Mesenchymal stem cell (in vitro differentiated cells and primary cell): Measurements from ENCODE around the gene ZEB2.

Experiments
- DNase-seq: peaks from one replicate; pipeline ENCODE4 v3.0.0-alpha.2; 2013
- H2AFZ ChIP-seq: one replicate; pipeline ENCODE4 v1.6.1; 2013; ENCODE audit warnings: low read depth, mild to moderate bottlenecking, control low read depth, inconsistent platforms, low read length, moderate library complexity
- H2AK5ac ChIP-seq: 2 replicates; pipeline ENCODE4 v1.6.1; 2013; ENCODE audit warnings: low read length, moderate library complexity, mild to moderate bottlenecking, inconsistent platforms; ENCODE audit not compliant: severe bottlenecking
- H2BK120ac ChIP-seq: one replicate; pipeline ENCODE4 v1.6.1; 2013; ENCODE audit warnings: low read depth, mild to moderate bottlenecking, inconsistent platforms, low read length, moderate library complexity
- H2BK12ac ChIP-seq, 2 experiments: one replicate each; pipeline ENCODE4 v1.6.1; 2013; ENCODE audit warnings: inconsistent platforms in 2 of 2, low read length in 2 of 2, mild to moderate bottlenecking in 2 of 2, moderate library complexity in 2 of 2, control low read depth in 1 of 2
- H2BK15ac ChIP-seq: one replicate; pipeline ENCODE4 v1.6.1; 2013; ENCODE audit warnings: mild to moderate bottlenecking, low read depth, inconsistent platforms; ENCODE audit not compliant: poor library complexity, severe bottlenecking
- H2BK5ac ChIP-seq: 2 replicates; pipeline ENCODE4 v1.6.1; 2013; ENCODE audit warnings: low read depth, mild to moderate bottlenecking, low read length, control low read depth, inconsistent platforms; ENCODE audit not compliant: poor library complexity, severe bottlenecking
- H3K14ac ChIP-seq, 2 experiments: one replicate each; pipeline ENCODE4 v1.6.1; 2013; ENCODE audit warnings: inconsistent platforms in 2 of 2, low read length in 2 of 2, control low read depth in 1 of 2, mild to moderate bottlenecking in 1 of 2, moderate library complexity in 1 of 2
- H3K18ac ChIP-seq, 2 experiments: one replicate each; pipeline ENCODE4 v1.6.1; 2013; ENCODE audit warnings: inconsistent platforms in 2 of 2, low read length in 2 of 2, control low read depth in 1 of 2, low read depth in 1 of 2, mild to moderate bottlenecking in 1 of 2
- H3K23ac ChIP-seq, 2 experiments: one replicate each; pipeline ENCODE4 v1.6.1; 2013; ENCODE audit warnings: inconsistent platforms in 2 of 2, low read length in 2 of 2, mild to moderate bottlenecking in 2 of 2, moderate library complexity in 2 of 2, control low read depth in 1 of 2
- H3K27ac ChIP-seq: 2 replicates; pipeline ENCODE4 v1.5.1; 2013; ENCODE audit warnings: mild to moderate bottlenecking, moderate library complexity, low read length, control low read depth, inconsistent platforms; ENCODE audit not compliant: poor library complexity, severe bottlenecking
- H3K27me3 ChIP-seq, 2 experiments: 2 replicates each; pipeline versions ENCODE4 v1.6.1 to v1.7.0; 2013; ENCODE audit warnings: low read length in 2 of 2, mild to moderate bottlenecking in 2 of 2, moderate library complexity in 2 of 2, control low read depth in 1 of 2, inconsistent platforms in 1 of 2; ENCODE audit not compliant: control insufficient read depth in 1 of 2, insufficient read depth in 1 of 2
- H3K36me3 ChIP-seq, 2 experiments: 2 replicates each; pipeline versions ENCODE4 v1.6.1 to v1.7.0; 2013; ENCODE audit warnings: low read length in 2 of 2, control low read depth in 1 of 2, inconsistent platforms in 1 of 2, low read depth in 1 of 2, mild to moderate bottlenecking in 1 of 2; ENCODE audit not compliant: insufficient read depth in 2 of 2, control insufficient read depth in 1 of 2
- H3K4ac ChIP-seq, 2 experiments: one replicate each; pipeline ENCODE4 v1.6.1; 2013; ENCODE audit warnings: inconsistent platforms in 2 of 2, low read length in 2 of 2, mild to moderate bottlenecking in 2 of 2, moderate library complexity in 2 of 2, control low read depth in 1 of 2, low read depth in 1 of 2
- H3K4me1 ChIP-seq: 2 replicates; pipeline ENCODE4 v1.6.1; 2013; ENCODE audit warnings: low read depth, low read length, control low read depth; ENCODE audit not compliant: control insufficient read depth, insufficient read depth
- H3K4me2 ChIP-seq: 2 replicates; pipeline ENCODE4 v1.6.1; 2013; ENCODE audit warnings: low read length, mild to moderate bottlenecking, inconsistent platforms; ENCODE audit not compliant: poor library complexity, severe bottlenecking
- H3K4me3 ChIP-seq, 2 experiments: 2 replicates each; pipeline versions ENCODE4 v1.5.1 to v1.7.0; 2013; ENCODE audit warnings: low read length in 2 of 2, mild to moderate bottlenecking in 2 of 2, control low read depth in 1 of 2, low read depth in 1 of 2; ENCODE audit not compliant: insufficient read depth in 1 of 2
- H3K79me1 ChIP-seq: replicated peaks from 2 replicates; pipeline ENCODE4 v1.6.1; 2013; ENCODE audit warnings: mild to moderate bottlenecking, control low read depth, low read length, inconsistent platforms; ENCODE audit not compliant: poor library complexity, severe bottlenecking
- H3K9ac ChIP-seq: 2 replicates; pipeline ENCODE4 v1.7.0; 2013; ENCODE audit warnings: mild to moderate bottlenecking, low read length, moderate library complexity
- H3K9me3 ChIP-seq: 2 replicates; pipeline ENCODE4 v1.7.0; 2013; ENCODE audit warnings: mild to moderate bottlenecking, low read length; ENCODE audit not compliant: control insufficient read depth
- H4K8ac ChIP-seq: one replicate; pipeline ENCODE4 v1.6.1; 2013; ENCODE audit warnings: inconsistent platforms, mild to moderate bottlenecking, low read length, moderate library complexity
- H4K91ac ChIP-seq: one replicate; pipeline ENCODE4 v1.6.1; 2013; ENCODE audit warnings: mild to moderate bottlenecking, low read length, inconsistent platforms
- WGBS: methylation state at CpG from one replicate; pipeline ENCODE4 v1.1.7; 2013; ENCODE audit warnings: mixed read lengths; 5-methylcytosine and 5-hydroxymethylcytosine counted together

Gene ZEB2

DNA sequence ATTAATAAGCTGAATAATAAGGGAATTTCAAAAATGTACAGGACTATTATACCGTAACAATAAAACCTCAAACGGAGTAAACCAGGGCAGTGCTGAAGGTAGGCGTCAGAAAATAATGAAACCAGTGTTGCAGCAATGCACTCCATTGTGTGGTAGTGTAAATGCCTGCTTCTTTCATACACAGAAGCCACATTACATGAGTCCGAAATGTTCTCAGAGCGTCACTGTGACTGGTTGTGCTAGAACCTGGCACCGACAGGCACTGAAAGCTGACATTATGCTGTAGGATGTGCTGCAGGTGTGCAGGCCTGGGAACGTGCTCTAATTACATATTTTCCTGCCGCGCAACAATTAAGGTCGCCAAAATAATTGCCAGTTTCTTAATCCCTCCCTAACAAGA, 53.3 kb downstream of the ZEB2 start:
- no peak for DNase-seq
- Histone ChIP-seq H4K91ac (no peak overlapping the region), H3K18ac (no peak overlapping the region), H3K36me3 (peaks cover 0 to 44% of the 10 kb centered on the region in 2 experiments), H3K79me1 (peaks cover 13% of the 10 kb centered on the region), H3K4me2 (no peak overlapping the region), H2BK15ac (no peak overlapping the region), H3K4ac (peak overlapping the region in 1 of 2 experiments; percentile 24), H2AK5ac (no peak overlapping the region), H3K23ac (no peak overlapping the region), H3K4me1 (peaks cover 4% of the 10 kb centered on the region), H2BK120ac (no peak overlapping the region), H3K27ac (no peak overlapping the region), H3K4me3 (no peak overlapping the region), H3K9me3 (no peaks in the 10 kb centered on the region), H3K27me3 (no peaks in the 10 kb centered on the region), H2AFZ (no peak overlapping the region), H3K14ac (no peak overlapping the region), H2BK5ac (no peak overlapping the region), H2BK12ac (no peak overlapping the region), H4K8ac (no peak overlapping the region), H3K9ac (no peak overlapping the region)
- WGBS = 97% methylated on average over 5 of the region's 10 CpGs

DNA sequence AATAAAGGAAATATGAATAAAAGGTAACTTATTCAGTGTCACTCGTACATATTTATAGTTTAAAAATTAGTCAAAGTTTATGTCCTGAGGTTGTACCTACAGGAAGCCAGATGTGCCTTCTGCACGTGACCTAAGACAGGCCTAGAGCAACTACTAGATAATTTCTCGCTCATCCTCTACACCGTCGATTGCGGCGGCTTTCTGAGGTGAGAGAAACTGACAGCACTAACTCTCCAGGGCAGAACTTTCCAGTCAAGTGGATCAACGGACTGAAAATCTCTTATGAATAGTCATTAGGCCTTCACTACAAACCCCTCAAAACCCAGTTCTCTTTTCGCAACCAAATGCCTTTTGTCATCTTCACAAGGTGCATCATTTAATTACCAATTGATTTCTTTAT, 54.2 kb downstream of the ZEB2 start:
- no peak overlapping the region for H4K91ac ChIP-seq
- H2BK5ac ChIP-seq = no peak overlapping the region
- no peaks in the 10 kb centered on the region for H3K27me3 ChIP-seq
- no peak overlapping the region for H2AK5ac ChIP-seq
- no peak overlapping the region for H3K4me2 ChIP-seq
- H3K9ac ChIP-seq = no peak overlapping the region
- H3K79me1 ChIP-seq = peaks cover 13% of the 10 kb centered on the region
- no peak overlapping the region for H3K4ac ChIP-seq
- peaks cover 4% of the 10 kb centered on the region for H3K4me1 ChIP-seq
- peaks cover 0 to 44% of the 10 kb centered on the region in 2 experiments for H3K36me3 ChIP-seq
- no peak overlapping the region for H4K8ac ChIP-seq
- no peaks in the 10 kb centered on the region for H3K9me3 ChIP-seq
- no peak overlapping the region for H3K18ac ChIP-seq
- no peak overlapping the region for H2BK15ac ChIP-seq
- DNase-seq = no peak
- no peak overlapping the region for H3K14ac ChIP-seq
- no peak overlapping the region for H3K27ac ChIP-seq
- no peak overlapping the region for H2AFZ ChIP-seq
- no peak overlapping the region for H2BK120ac ChIP-seq
- no peak overlapping the region for H3K23ac ChIP-seq
- WGBS = 96% methylated on average over 8 of the region's 9 CpGs
- no peak overlapping the region for H3K4me3 ChIP-seq
- no peak overlapping the region for H2BK12ac ChIP-seq

DNA sequence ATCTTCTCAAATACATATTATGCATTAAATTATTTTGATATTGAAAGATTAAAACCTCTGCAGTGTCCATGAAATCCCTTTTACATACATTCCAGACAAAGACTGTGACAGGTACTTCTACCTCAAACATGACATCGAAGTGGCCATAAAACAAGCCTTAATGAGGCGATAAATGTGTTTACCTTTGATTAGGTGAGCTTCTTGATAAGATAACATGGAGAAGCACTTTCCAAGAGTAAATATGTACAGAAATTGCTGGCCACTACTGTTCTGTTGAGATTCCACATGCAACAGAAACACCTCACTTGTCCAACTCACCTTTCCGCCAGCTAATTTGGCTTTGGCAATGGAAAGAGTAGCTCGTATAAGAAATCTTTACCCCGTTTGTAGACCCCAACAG, 55.2 kb downstream of the ZEB2 start:
- no peak overlapping the region for H2BK15ac ChIP-seq
- H2AFZ ChIP-seq = no peak overlapping the region
- H2BK120ac ChIP-seq = no peak overlapping the region
- H2AK5ac ChIP-seq = no peak overlapping the region
- H3K79me1 ChIP-seq = peaks cover 13% of the 10 kb centered on the region
- H3K9ac ChIP-seq = no peak overlapping the region
- DNase-seq = no peak
- no peak overlapping the region for H3K14ac ChIP-seq
- no peak overlapping the region for H4K91ac ChIP-seq
- H3K23ac ChIP-seq = no peak overlapping the region
- no peaks in the 10 kb centered on the region for H3K9me3 ChIP-seq
- no peak overlapping the region for H3K4me2 ChIP-seq
- H2BK5ac ChIP-seq = no peak overlapping the region
- H3K4me1 ChIP-seq = peaks cover 4% of the 10 kb centered on the region
- no peaks in the 10 kb centered on the region for H3K27me3 ChIP-seq
- H4K8ac ChIP-seq = no peak overlapping the region
- 100% methylated on average over 3 of the region's 5 CpGs for WGBS
- no peak overlapping the region for H2BK12ac ChIP-seq
- no peak overlapping the region for H3K27ac ChIP-seq
- no peak overlapping the region for H3K18ac ChIP-seq
- H3K36me3 ChIP-seq = peaks cover 0 to 44% of the 10 kb centered on the region in 2 experiments
- H3K4ac ChIP-seq = no peak overlapping the region
- no peak overlapping the region for H3K4me3 ChIP-seq

DNA sequence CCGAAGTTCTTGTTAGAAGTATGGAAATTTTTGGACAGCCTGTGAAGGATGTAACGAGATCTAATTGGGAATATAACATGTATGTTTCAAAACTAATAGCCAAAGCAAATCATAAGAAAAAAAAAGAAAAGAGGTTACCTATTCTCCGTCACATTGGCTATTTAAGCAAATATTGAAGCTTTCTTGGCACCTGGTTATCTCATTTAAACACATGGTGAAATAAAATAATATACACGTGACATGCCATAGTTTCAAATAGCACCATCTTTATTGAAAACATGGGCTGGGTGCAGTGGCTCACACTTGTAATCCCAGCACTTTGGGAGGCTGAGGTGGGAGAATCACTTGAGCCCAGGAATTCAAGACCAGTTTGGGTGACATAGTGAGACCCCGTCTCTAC, 56.7 kb downstream of the ZEB2 start:
- Histone ChIP-seq H3K27me3 (no peaks in the 10 kb centered on the region), H3K36me3 (peaks cover 0 to 40% of the 10 kb centered on the region in 2 experiments), H2BK5ac (no peak overlapping the region), H3K9me3 (no peaks in the 10 kb centered on the region), H3K23ac (no peak overlapping the region), H4K91ac (no peak overlapping the region), H3K14ac (no peak overlapping the region), H2AFZ (no peak overlapping the region), H2AK5ac (no peak overlapping the region), H3K79me1 (peaks cover 10% of the 10 kb centered on the region), H2BK120ac (no peak overlapping the region), H3K4me2 (no peak overlapping the region), H3K27ac (no peak overlapping the region), H4K8ac (no peak overlapping the region), H3K4ac (no peak overlapping the region), H3K4me1 (peaks cover 4% of the 10 kb centered on the region), H3K18ac (no peak overlapping the region), H2BK12ac (no peak overlapping the region), H3K9ac (no peak overlapping the region), H2BK15ac (no peak overlapping the region), H3K4me3 (no peak overlapping the region)
- DNase-seq = no peak
- WGBS = 80% methylated on average over 1 of the region's 5 CpGs
